Effector CD4-positive, alpha-beta T cell (primary cell): ENCODE results near the gene DDR1.
"Not testable (repeated sequence)": the region's sequence is repeated elsewhere in the genome, so short reads cannot be mapped to it uniquely, and the experiment has no call there.

Source experiments
- DNase-seq: peaks from one replicate; pipeline ENCODE4 v3.0.0-alpha.2; 2020

Gene DDR1

GRCh38 chr6:30894935-30895334 lies 10.6 kb downstream of the DDR1 start:
- no peak for DNase-seq

GRCh38 chr6:30895343-30895742 lies 11.0 kb downstream of the DDR1 start:
- DNase-seq, result no peak

- no peak for DNase-seq
Measured at GRCh38 chr6:30896541-30896940, 12.2 kb downstream of the DDR1 start.

- DNase-seq, result no peak
Measured at GRCh38 chr6:30897882-30898281, 13.6 kb downstream of the DDR1 start.

- DNase-seq, result no peak
Measured at GRCh38 chr6:30898750-30899360, 14.5 kb downstream of the DDR1 start.

GRCh38 chr6:30900863-30901417 lies 16.6 kb downstream of the DDR1 start:
- DNase-seq, result no peak

GRCh38 chr6:30901436-30901835 lies 17.1 kb downstream of the DDR1 start:
- DNase-seq, result no peak

GRCh38 chr6:30902196-30902595 lies 17.9 kb downstream of the DDR1 start:
- DNase-seq, result not testable (repeated sequence)

- DNase-seq, result no peak
Measured at GRCh38 chr6:30902709-30903108, 18.4 kb downstream of the DDR1 start.

- no peak for DNase-seq
Measured at GRCh38 chr6:30903236-30903635, 18.9 kb downstream of the DDR1 start.

GRCh38 chr6:30907290-30907757 lies 23.0 kb downstream of the DDR1 start:
- DNase-seq, result not testable (repeated sequence)

- peak; percentile 92 for DNase-seq
Measured at GRCh38 chr6:30907758-30908591, 23.7 kb downstream of the DDR1 start, which contains the start of gene GTF2H4. Gene GTF2H4, plus strand, starts transcription at chr6:30908207.

- no peak for DNase-seq
Measured at GRCh38 chr6:30908700-30909099, 24.4 kb downstream of the DDR1 start.

- not testable (repeated sequence) for DNase-seq
Measured at GRCh38 chr6:30910473-30910872, 26.2 kb downstream of the DDR1 start.

GRCh38 chr6:30912746-30913520 lies 28.6 kb downstream of the DDR1 start:
- no peak for DNase-seq

- no peak for DNase-seq
Measured at GRCh38 chr6:30913721-30914075, 29.4 kb downstream of the DDR1 start.

GRCh38 chr6:30914076-30914853 lies 29.9 kb downstream of the DDR1 start, which contains the start of gene VARS2:
Gene VARS2, plus strand, starts transcription at chr6:30914238. Its CDS starts 599 bp downstream, at chr6:30914837.
- DNase-seq, result peak; percentile 82

- DNase-seq, result no peak
Measured at GRCh38 chr6:30914854-30915590, 30.7 kb downstream of the DDR1 start.

- no peak for DNase-seq
Measured at GRCh38 chr6:30915591-30915946, 31.2 kb downstream of the DDR1 start.

GRCh38 chr6:30917041-30917440 lies 32.7 kb downstream of the DDR1 start:
- no peak for DNase-seq

- no peak for DNase-seq
Measured at GRCh38 chr6:30917487-30917886, 33.2 kb downstream of the DDR1 start.

GRCh38 chr6:30918670-30919069 lies 34.4 kb downstream of the DDR1 start:
- no peak for DNase-seq
